HepG2 (cell line): ENCODE results near the gene CAMTA2. TPM values are rescaled to one million over a fixed set of nuclear protein-coding genes. Genes with fewer than 3 reads are reported as not detected.

Experiments
- GATAD2A ChIP-seq: IDR thresholded peaks from 2 replicates; pipeline ENCODE4 v1.6.1; 2016
- GLI4 ChIP-seq: sonication (generic); formaldehyde crosslinking; IDR thresholded peaks from 2 replicates; pipeline ENCODE4 v1.5.1; 2020; ENCODE audit warnings: missing genetic modification reagents, mild to moderate bottlenecking, moderate library complexity, borderline replicate concordance
- HDAC2 ChIP-seq: sonication (generic); formaldehyde crosslinking; IDR thresholded peaks from 2 replicates; pipeline ENCODE4 v1.4.0; 2020; ENCODE audit warnings: missing genetic modification reagents
- HMG20B ChIP-seq: conservative IDR thresholded peaks from 2 replicates; pipeline ENCODE4 v1.6.1; 2016; ENCODE audit warnings: missing genetic modification reagents, missing compliant biosample characterization
- MTF1 ChIP-seq: sonication (generic); formaldehyde crosslinking; IDR thresholded peaks from 2 replicates; pipeline ENCODE4 v1.5.0; 2020; ENCODE audit warnings: missing genetic modification reagents
- NFRKB ChIP-seq: fragments of 450-650 bp; IDR thresholded peaks from 2 replicates; pipeline ENCODE4 v1.6.1; 2017
- NR2F6 ChIP-seq, 2 experiments: IDR thresholded peaks; 2 replicates each; pipeline ENCODE4 v1.6.1; 2016; ENCODE audit warnings: antibody characterized with exemption in 1 of 2, mild to moderate bottlenecking in 1 of 2
- POLR2A ChIP-seq, 2 experiments: IDR thresholded peaks; 2 replicates each; pipeline ENCODE4 v1.6.1; 2011; ENCODE audit warnings: low read depth in 2 of 2, low read length in 2 of 2, mild to moderate bottlenecking in 1 of 2, moderate library complexity in 1 of 2; ENCODE audit not compliant: insufficient read depth in 1 of 2
- SAP130 ChIP-seq: IDR thresholded peaks from 2 replicates; pipeline ENCODE4 v1.6.1; 2016; ENCODE audit warnings: low read depth
- TCF7 ChIP-seq: sonication (generic); IDR thresholded peaks from 2 replicates; pipeline ENCODE4 v1.6.1; 2016; ENCODE audit warnings: antibody characterized with exemption, low read depth
- ZNF331 ChIP-seq: sonication (generic); formaldehyde crosslinking; IDR thresholded peaks from 2 replicates; pipeline ENCODE4 v1.4.0; 2020; ENCODE audit warnings: missing genetic modification reagents
- ZNF543 ChIP-seq: sonication (generic); formaldehyde crosslinking; IDR thresholded peaks from 2 replicates; pipeline ENCODE4 v1.4.0; 2020; ENCODE audit warnings: mild to moderate bottlenecking, missing genetic modification reagents
- ZNF563 ChIP-seq: sonication (generic); formaldehyde crosslinking; IDR thresholded peaks from 2 replicates; pipeline ENCODE4 v1.8.0; 2022; ENCODE audit warnings: mild to moderate bottlenecking, moderate library complexity, missing genetic modification reagents
- ZNF569 ChIP-seq: sonication (generic); formaldehyde crosslinking; IDR thresholded peaks from 2 replicates; pipeline ENCODE4 v1.5.0; 2020; ENCODE audit warnings: mild to moderate bottlenecking, missing genetic modification reagents, moderate library complexity, borderline replicate concordance
- ZNF788 ChIP-seq: sonication (generic); formaldehyde crosslinking; IDR thresholded peaks from 2 replicates; pipeline ENCODE4 v1.5.0; 2020; ENCODE audit warnings: mild to moderate bottlenecking, missing genetic modification reagents, borderline replicate concordance
- ZNF879 ChIP-seq: sonication (generic); formaldehyde crosslinking; IDR thresholded peaks from 2 replicates; pipeline ENCODE4 v1.8.1; 2023; ENCODE audit warnings: missing genetic modification reagents
- ZSCAN22 ChIP-seq: sonication (generic); formaldehyde crosslinking; IDR thresholded peaks from 2 replicates; pipeline ENCODE4 v1.4.0; 2020; ENCODE audit warnings: mild to moderate bottlenecking, missing genetic modification reagents
- ZZZ3 ChIP-seq: sonication (generic); formaldehyde crosslinking; IDR thresholded peaks from 2 replicates; pipeline ENCODE4 v1.4.0; 2020; ENCODE audit warnings: missing genetic modification reagents, mild to moderate bottlenecking, borderline replicate concordance
- polyA plus RNA-seq, 8 experiments: library from polyadenylated mRNA; depleted of rRNA in 3 of 8; stranded (reverse) in 7 of 8; unstranded in 1 of 8; fragments of >200 nt; fragmentation: Illumina TruSeq in 4 of 8; extraction: Trizol in 4 of 8; gene quantifications; 2 replicates each; pipeline versions ENCODE4 v1.2.1 to v1.2.3, GENCODE V29; 2011 to 2016; ENCODE audit warnings: low read depth in 4 of 8, missing spikeins in 1 of 8, mixed read lengths in 1 of 8; ENCODE audit not compliant: insufficient read depth in 1 of 8
- total RNA-seq, 5 experiments: library from RNA; depleted of rRNA; stranded (reverse); fragments of >200 nt; fragmentation: Illumina TruSeq; extraction: Trizol; gene quantifications; 2 replicates each; pipeline ENCODE4 v1.2.3, GENCODE V29; 2016; ENCODE audit warnings: low read depth in 1 of 5
- TF ChIP-seq, protein P1 (sequence below): sonication (generic); formaldehyde crosslinking; IDR thresholded peaks from 2 replicates; pipeline ENCODE4 v1.8.0; 2022; ENCODE audit warnings: missing genetic modification reagents, low read depth, mild to moderate bottlenecking, borderline replicate concordance
- TF ChIP-seq, protein P2 (sequence below): sonication (generic); formaldehyde crosslinking; IDR thresholded peaks from 2 replicates; pipeline ENCODE4 v1.9.0; 2022; ENCODE audit warnings: low read depth, missing genetic modification reagents
- TF ChIP-seq, protein P3 (sequence below): sonication (generic); formaldehyde crosslinking; IDR thresholded peaks from 2 replicates; pipeline ENCODE4 v1.5.0; 2020; ENCODE audit warnings: mild to moderate bottlenecking, missing genetic modification reagents
- TF ChIP-seq, protein P4 (sequence below): sonication (generic); formaldehyde crosslinking; conservative IDR thresholded peaks from 2 replicates; pipeline ENCODE4 v1.4.0; 2020; ENCODE audit warnings: missing genetic modification reagents
- TF ChIP-seq, protein P5 (sequence below): sonication (generic); formaldehyde crosslinking; IDR thresholded peaks from 2 replicates; pipeline ENCODE4 v1.4.0; 2020; ENCODE audit warnings: low read depth, mild to moderate bottlenecking, missing genetic modification reagents

CAMTA2 gene
- total and polyA plus RNA-seq, 2 of the 13 experiments (the other 11 are each of a cell fraction or from before 2014, with no cell fraction given) = 4.1 to 7.1 TPM

DNA sequence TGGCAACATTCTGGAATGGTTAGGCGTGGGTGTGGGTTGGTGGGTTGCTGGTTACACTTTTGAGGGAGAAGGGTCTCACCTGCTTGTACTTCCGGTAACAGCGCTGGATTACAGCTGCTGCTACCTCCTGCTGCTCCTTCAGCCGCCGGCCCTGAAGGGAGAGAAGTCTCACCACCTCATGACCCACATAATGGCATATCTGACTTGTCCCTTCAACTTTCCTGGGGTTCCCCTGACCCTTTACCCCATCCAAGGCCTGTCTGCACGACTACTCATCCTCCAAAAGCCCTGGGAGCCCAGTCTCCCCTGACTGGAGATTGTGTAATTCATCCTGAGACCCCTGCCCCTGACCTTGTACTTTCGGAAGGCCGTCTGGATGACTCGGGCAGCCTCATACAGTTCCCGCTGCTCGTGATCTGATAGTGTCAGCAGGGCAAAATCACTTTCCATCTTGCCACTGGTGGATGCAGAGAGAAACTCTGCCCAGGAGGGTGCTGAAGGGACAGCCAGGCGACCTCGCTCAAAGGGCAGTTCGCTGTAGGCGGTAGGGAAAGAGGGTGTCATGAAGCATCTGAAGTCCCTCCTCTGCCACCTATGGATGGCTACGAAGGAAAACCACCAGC lies 17.8 kb downstream of the CAMTA2 start (continued):
- TF ChIP-seq ZNF788 (CRISPR knock-in tag) (peak; percentile 68), HDAC2 (CRISPR knock-in tag) (0 out of 2 replicates have a peak, but pooled peaks have one; percentile 12), NFRKB (no peak), ZNF569 (CRISPR knock-in tag) (no peak), ZNF331 (CRISPR knock-in tag) (no peak), ZZZ3 (CRISPR knock-in tag) (no peak), POLR2A (IDR thresholded peaks at IDR 0.05; ENCODE audit: insufficient read depth in 1 of 2, low read depth in 2 of 2, low read length in 2 of 2) (peak in 1 of 2 experiments; percentile 28; a peak in 2 of 4 replicates), GLI4 (CRISPR knock-in tag) (no peak), MTF1 (CRISPR knock-in tag) (no peak), ZSCAN22 (CRISPR knock-in tag) (no peak), SAP130 (peak; percentile 54; the same call in 1 of the 2 replicates), ZNF563 (no peak), HMG20B (no peak), GATAD2A (CRISPR knock-in tag) (0 out of 2 replicates have a peak, but pooled peaks have one; percentile 33), ZNF543 (CRISPR knock-in tag) (no peak), ZNF879 (CRISPR knock-in tag) (no peak), NR2F6 (IDR thresholded peaks at IDR 0.05) (no peak), NR2F6 (CRISPR knock-in tag; IDR thresholded peaks at IDR 0.05) (peak; percentile 30; the same call in 1 of the 2 replicates), TCF7 (no peak)
- TF ChIP-seq, protein P1, sequence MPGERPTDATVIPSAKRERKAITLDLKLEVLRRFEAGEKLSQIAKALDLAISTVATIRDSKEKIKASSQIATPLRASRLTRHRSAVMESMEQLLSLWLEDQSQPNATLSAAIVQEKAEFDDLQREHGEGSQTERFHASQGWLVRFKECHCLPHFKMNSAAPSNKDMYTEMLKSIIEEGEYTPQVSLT (CRISPR knock-in tag) = no peak
- TF ChIP-seq, protein P2, sequence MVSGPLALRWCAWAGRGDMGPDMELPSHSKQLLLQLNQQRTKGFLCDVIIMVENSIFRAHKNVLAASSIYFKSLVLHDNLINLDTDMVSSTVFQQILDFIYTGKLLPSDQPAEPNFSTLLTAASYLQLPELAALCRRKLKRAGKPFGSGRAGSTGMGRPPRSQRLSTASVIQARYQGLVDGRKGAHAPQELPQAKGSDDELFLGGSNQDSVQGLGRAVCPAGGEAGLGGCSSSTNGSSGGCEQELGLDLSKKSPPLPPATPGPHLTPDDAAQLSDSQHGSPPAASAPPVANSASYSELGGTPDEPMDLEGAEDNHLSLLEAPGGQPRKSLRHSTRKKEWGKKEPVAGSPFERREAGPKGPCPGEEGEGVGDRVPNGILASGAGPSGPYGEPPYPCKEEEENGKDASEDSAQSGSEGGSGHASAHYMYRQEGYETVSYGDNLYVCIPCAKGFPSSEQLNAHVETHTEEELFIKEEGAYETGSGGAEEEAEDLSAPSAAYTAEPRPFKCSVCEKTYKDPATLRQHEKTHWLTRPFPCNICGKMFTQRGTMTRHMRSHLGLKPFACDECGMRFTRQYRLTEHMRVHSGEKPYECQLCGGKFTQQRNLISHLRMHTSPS (CRISPR knock-in tag) = no peak
- TF ChIP-seq, protein P3, sequence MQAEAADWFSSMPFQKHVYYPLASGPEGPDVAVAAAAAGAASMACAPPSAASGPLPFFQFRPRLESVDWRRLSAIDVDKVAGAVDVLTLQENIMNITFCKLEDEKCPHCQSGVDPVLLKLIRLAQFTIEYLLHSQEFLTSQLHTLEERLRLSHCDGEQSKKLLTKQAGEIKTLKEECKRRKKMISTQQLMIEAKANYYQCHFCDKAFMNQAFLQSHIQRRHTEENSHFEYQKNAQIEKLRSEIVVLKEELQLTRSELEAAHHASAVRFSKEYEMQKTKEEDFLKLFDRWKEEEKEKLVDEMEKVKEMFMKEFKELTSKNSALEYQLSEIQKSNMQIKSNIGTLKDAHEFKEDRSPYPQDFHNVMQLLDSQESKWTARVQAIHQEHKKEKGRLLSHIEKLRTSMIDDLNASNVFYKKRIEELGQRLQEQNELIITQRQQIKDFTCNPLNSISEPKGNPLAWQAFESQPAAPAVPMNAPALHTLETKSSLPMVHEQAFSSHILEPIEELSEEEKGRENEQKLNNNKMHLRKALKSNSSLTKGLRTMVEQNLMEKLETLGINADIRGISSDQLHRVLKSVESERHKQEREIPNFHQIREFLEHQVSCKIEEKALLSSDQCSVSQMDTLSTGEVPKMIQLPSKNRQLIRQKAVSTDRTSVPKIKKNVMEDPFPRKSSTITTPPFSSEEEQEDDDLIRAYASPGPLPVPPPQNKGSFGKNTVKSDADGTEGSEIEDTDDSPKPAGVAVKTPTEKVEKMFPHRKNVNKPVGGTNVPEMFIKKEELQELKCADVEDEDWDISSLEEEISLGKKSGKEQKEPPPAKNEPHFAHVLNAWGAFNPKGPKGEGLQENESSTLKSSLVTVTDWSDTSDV (CRISPR knock-in tag) = no peak
- TF ChIP-seq, protein P4, sequence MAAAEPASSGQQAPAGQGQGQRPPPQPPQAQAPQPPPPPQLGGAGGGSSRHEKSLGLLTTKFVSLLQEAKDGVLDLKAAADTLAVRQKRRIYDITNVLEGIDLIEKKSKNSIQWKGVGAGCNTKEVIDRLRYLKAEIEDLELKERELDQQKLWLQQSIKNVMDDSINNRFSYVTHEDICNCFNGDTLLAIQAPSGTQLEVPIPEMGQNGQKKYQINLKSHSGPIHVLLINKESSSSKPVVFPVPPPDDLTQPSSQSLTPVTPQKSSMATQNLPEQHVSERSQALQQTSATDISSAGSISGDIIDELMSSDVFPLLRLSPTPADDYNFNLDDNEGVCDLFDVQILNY (CRISPR knock-in tag) = no peak
- TF ChIP-seq, protein P5, sequence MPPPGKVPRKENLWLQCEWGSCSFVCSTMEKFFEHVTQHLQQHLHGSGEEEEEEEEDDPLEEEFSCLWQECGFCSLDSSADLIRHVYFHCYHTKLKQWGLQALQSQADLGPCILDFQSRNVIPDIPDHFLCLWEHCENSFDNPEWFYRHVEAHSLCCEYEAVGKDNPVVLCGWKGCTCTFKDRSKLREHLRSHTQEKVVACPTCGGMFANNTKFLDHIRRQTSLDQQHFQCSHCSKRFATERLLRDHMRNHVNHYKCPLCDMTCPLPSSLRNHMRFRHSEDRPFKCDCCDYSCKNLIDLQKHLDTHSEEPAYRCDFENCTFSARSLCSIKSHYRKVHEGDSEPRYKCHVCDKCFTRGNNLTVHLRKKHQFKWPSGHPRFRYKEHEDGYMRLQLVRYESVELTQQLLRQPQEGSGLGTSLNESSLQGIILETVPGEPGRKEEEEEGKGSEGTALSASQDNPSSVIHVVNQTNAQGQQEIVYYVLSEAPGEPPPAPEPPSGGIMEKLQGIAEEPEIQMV (CRISPR knock-in tag) = no peak
